RWPE2 (cell line): ENCODE data around the gene CST4.
"Not testable (repeated sequence)": the region's sequence is repeated elsewhere in the genome, so short reads cannot be mapped to it uniquely, and the experiment has no call there.

Source experiments
- ATAC-seq: fragments of 200-7000 bp; cut with Tn5 transposase; 3 replicates; pipeline ENCODE4 v1.9.1; 2021; ENCODE audit warnings: low read depth
- DNase-seq: peaks from one replicate; pipeline ENCODE4 v3.0.0-alpha.2; 2020; ENCODE audit warnings: low spot score
- H3K27ac ChIP-seq: fragments of 450-650 bp; 2 replicates; pipeline ENCODE4 v1.5.1; 2017; ENCODE audit warnings: mild to moderate bottlenecking; ENCODE audit not compliant: poor library complexity, severe bottlenecking
- H3K27me3 ChIP-seq: fragments of 250-450 bp; sonication (Bioruptor Pico); 2 replicates; pipeline ENCODE4 v1.5.1; 2021; ENCODE audit warnings: mild to moderate bottlenecking, moderate library complexity; ENCODE audit not compliant: insufficient read depth, poor library complexity, severe bottlenecking
- H3K36me3 ChIP-seq: fragments of 250-450 bp; sonication (Bioruptor Pico); 2 replicates; pipeline ENCODE4 v1.5.1; 2020; ENCODE audit warnings: low read depth, mild to moderate bottlenecking, moderate library complexity
- H3K4me1 ChIP-seq: fragments of 250-450 bp; sonication (Bioruptor Pico); 2 replicates; pipeline ENCODE4 v1.5.1; 2021; ENCODE audit warnings: mild to moderate bottlenecking, moderate library complexity; ENCODE audit not compliant: insufficient read depth, poor library complexity, severe bottlenecking
- H3K4me3 ChIP-seq: fragments of 250-450 bp; sonication (Bioruptor Pico); 2 replicates; pipeline ENCODE4 v1.5.1; 2021; ENCODE audit warnings: mild to moderate bottlenecking, moderate library complexity; ENCODE audit not compliant: severe bottlenecking
- H3K9me3 ChIP-seq: fragments of 250-450 bp; sonication (Bioruptor Pico); 2 replicates; pipeline ENCODE4 v1.5.1; 2021; ENCODE audit warnings: mild to moderate bottlenecking, moderate library complexity; ENCODE audit not compliant: severe bottlenecking
- CTCF ChIP-seq: fragments of 450-650 bp; IDR thresholded peaks from one replicate; pipeline ENCODE4 v1.5.1; 2017; ENCODE audit warnings: mild to moderate bottlenecking, moderate library complexity; ENCODE audit not compliant: poor library complexity, severe bottlenecking

The CST4 gene

GRCh38 chr20:23721962-23722361 lies 33.1 kb upstream of the CST4 start:
- no peak for ATAC-seq
- Histone ChIP-seq H3K9me3 (no peaks in the 10 kb centered on the region), H3K4me3 (no peak overlapping the region), H3K36me3 (no peaks in the 10 kb centered on the region), H3K27ac (no peak overlapping the region), H3K27me3 (no peaks in the 10 kb centered on the region), H3K4me1 (no peaks in the 10 kb centered on the region)
- no peak for DNase-seq
- TF ChIP-seq CTCF: no peak

- not testable (repeated sequence) for H3K4me3 ChIP-seq, ATAC-seq, DNase-seq, H3K27me3 ChIP-seq, H3K4me1 ChIP-seq, H3K27ac ChIP-seq, H3K36me3 ChIP-seq, H3K9me3 ChIP-seq
Measured at GRCh38 chr20:23719351-23719750, 30.5 kb upstream of the CST4 start.

GRCh38 chr20:23711778-23712177 lies 22.9 kb upstream of the CST4 start:
- not testable (repeated sequence) for DNase-seq, ATAC-seq, H3K27ac ChIP-seq, H3K36me3 ChIP-seq, H3K4me1 ChIP-seq, H3K9me3 ChIP-seq, H3K27me3 ChIP-seq, H3K4me3 ChIP-seq

GRCh38 chr20:23710771-23711170 lies 21.9 kb upstream of the CST4 start:
- TF ChIP-seq CTCF: no peak
- ATAC-seq: no peak
- Histone ChIP-seq H3K27ac (no peak overlapping the region), H3K4me3 (no peak overlapping the region), H3K4me1 (no peaks in the 10 kb centered on the region), H3K36me3 (no peaks in the 10 kb centered on the region), H3K9me3 (no peaks in the 10 kb centered on the region), H3K27me3 (no peaks in the 10 kb centered on the region)
- no peak for DNase-seq

- no peak for ATAC-seq
- Histone ChIP-seq H3K4me3 (no peak overlapping the region), H3K4me1 (no peaks in the 10 kb centered on the region), H3K36me3 (no peaks in the 10 kb centered on the region), H3K9me3 (no peaks in the 10 kb centered on the region), H3K27ac (no peak overlapping the region), H3K27me3 (peaks cover 4% of the 10 kb centered on the region)
- TF ChIP-seq CTCF: no peak
- DNase-seq: no peak
Measured at GRCh38 chr20:23705895-23706294, 17.1 kb upstream of the CST4 start.

GRCh38 chr20:23702021-23702420 lies 13.2 kb upstream of the CST4 start:
- no peak for DNase-seq
- Histone ChIP-seq H3K36me3 (no peaks in the 10 kb centered on the region), H3K4me1 (no peaks in the 10 kb centered on the region), H3K27me3 (peaks cover 4% of the 10 kb centered on the region), H3K9me3 (no peaks in the 10 kb centered on the region), H3K4me3 (no peak overlapping the region), H3K27ac (no peak overlapping the region)
- no peak for ATAC-seq
- no peak for TF ChIP-seq CTCF
